Activated T-helper 1 cell treated with anti-CD3 and anti-CD28 coated beads, Interleukin-12 subunit alpha, Interleukin-12 subunit beta, Interleukin-2, Interleukin-4 antibody, amounts not matched to agents 30 ng/mL and 10 ng/mL and 1 ng/mL, durations not matched to agents 14 hours and 24 hours and 36 hours (primary cell): Measurements from ENCODE around the gene IFNL2. TPM values are rescaled to one million over a fixed set of nuclear protein-coding genes. Genes with fewer than 3 reads are reported as not detected.
"Not testable (repeated sequence)": the region's sequence is repeated elsewhere in the genome, so short reads cannot be mapped to it uniquely, and the experiment has no call there.

Experiments
- DNase-seq: peaks from one replicate; pipeline ENCODE4 v3.0.0; 2021; ENCODE audit warnings: low spot score
- H3K27ac Mint-ChIP-seq: one replicate; pipeline ENCODE4 v1.8.0; 2021; ENCODE audit warnings: mild to moderate bottlenecking, mixed read lengths
- H3K27me3 Mint-ChIP-seq: one replicate; pipeline ENCODE4 v1.8.0; 2022; ENCODE audit warnings: mild to moderate bottlenecking, moderate library complexity, mixed read lengths; ENCODE audit not compliant: insufficient read depth
- H3K36me3 Mint-ChIP-seq: one replicate; pipeline ENCODE4 v1.8.0; 2021; ENCODE audit warnings: low read depth, mixed read lengths
- H3K4me1 Mint-ChIP-seq: one replicate; pipeline ENCODE4 v1.8.0; 2021; ENCODE audit warnings: low read depth, mixed read lengths
- H3K4me3 Mint-ChIP-seq: one replicate; pipeline ENCODE4 v1.8.0; 2021; ENCODE audit warnings: mild to moderate bottlenecking, moderate library complexity, mixed read lengths
- H3K9me3 Mint-ChIP-seq: one replicate; pipeline ENCODE4 v1.8.0; 2021; ENCODE audit warnings: mixed read lengths
- intact Hi-C: fragments of 100-400 bp; cut with micrococcal nuclease; formaldehyde crosslinking; loops from one replicate; pipeline ENCODE4 v1.15.1; 2024
- total RNA-seq: library from RNA; stranded (reverse); gene quantifications from 2 replicates; pipeline ENCODE4 v1.2.3, GENCODE V29; 2022

Gene IFNL2
- total RNA-seq, 1 donor from 2014 or later = not detected

DNA sequence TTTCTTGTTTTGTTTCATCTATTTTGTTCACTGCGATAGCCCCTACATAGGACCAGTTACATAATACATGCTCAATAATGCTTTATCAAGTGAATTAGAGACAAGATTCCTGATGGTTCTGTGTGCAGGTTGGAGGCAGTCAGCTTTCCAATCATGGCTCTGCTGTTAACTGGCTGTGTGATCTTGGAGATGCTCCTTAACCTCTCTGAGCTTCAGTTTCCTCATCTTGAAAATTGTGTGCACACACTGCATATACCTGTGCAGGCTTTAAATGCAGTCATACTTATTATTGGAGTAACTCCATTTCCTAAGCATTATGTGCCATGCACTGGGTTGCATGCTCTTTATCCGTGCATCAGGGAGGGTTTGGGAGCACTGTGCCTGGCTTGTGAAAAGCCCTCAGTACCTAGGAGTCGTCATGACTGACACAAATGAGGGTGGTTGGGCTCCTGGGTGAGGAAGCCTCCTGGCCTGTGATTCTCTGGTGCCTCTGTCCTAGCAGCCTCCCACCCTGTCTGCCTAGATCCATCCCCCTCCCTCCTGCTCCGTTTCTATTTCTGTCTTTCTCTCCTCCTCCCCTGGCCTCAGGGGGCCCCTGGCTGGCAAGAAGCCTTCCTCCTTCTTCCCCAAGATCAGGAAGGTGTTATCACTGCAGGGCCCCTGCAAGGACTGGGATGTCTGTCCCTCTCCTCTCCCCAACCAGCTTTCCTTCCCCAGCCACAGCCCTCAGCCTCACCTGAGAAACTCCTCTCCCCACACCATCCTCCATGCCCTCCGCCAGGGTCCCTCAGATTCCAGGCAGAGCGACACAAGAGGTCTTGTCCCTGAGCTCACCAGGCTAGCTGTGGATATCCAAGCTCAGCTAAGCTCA, 36.7 kb downstream of the IFNL2 start:
- Mint-ChIP-seq H3K27me3 (peaks cover 2% of the 10 kb centered on the region), H3K27ac (no peak overlapping the region), H3K4me3 (no peak overlapping the region), H3K4me1 (no peaks in the 10 kb centered on the region), H3K36me3 (peaks cover 12% of the 10 kb centered on the region), H3K9me3 (no peaks in the 10 kb centered on the region)
- intact Hi-C loops = no loop called here
- no peak for DNase-seq

DNA sequence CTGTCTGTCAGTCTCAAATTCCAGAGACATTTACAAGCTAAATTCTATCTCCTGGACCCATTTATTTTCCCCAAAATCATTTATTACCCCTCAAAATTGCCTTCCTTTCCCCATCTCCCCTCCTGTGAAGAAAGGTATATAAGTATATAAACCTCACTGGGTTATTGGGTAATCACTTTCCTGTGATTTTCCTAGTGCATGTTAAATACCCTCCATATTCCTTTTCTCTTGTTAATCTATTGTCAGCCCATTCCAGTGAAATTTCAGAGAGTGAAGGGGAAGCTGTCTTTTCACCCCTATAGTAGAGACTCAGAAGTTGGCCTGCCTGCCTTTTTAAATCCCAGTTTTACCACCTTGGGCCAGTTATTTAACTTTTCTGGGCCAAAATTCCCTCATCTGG, 37.9 kb downstream of the IFNL2 start:
- Mint-ChIP-seq H3K27me3 (no peaks in the 10 kb centered on the region), H3K4me3 (no peak overlapping the region), H3K4me1 (peaks cover 10% of the 10 kb centered on the region), H3K27ac (no peak overlapping the region), H3K9me3 (no peaks in the 10 kb centered on the region), H3K36me3 (peaks cover 20% of the 10 kb centered on the region)
- intact Hi-C loops = no loop called here
- DNase-seq = no peak

DNA sequence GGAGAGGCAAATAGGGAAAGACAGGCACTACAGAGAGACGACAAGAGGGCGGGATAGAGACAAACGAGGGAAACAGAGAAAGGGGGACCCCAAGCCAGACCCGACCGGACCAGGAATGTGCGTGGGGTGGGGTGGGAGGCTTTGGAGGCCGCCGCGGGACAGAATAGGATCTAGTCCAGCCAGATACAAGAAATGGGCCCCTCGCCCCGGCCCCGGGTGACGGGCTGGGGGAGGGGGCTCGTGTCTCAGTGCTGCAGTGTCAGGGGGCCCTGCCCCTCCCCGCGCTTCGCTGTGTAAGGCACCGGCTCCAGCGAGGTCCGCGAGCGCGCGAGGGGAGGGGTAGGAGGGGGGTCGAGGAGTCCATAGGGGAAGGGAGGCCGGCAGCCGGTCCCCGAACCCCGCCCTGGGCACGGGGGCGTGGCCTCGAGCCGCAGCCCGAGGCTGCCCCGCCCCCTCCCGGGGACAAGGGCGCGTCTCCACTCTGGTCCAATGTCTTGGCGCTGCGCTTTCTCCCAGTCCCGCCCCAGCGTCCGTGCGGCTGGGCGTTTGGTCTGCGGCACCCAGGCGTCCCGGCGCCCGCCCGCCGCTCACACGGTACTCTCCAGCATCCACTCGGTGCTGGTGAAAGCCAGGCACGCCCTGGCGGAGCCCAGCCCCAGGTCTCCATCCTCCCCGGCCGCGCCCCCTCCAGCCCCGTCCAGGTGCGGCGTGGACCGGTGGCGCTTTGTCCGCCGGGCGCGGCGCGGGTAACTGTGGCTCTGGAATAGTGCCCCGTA, 39.0 kb downstream of the IFNL2 start:
- H3K9me3 Mint-ChIP-seq = no peaks in the 10 kb centered on the region
- no peaks in the 10 kb centered on the region for H3K27me3 Mint-ChIP-seq
- H3K4me1 Mint-ChIP-seq = peaks cover 17% of the 10 kb centered on the region
- no peak overlapping the region for H3K4me3 Mint-ChIP-seq
- intact Hi-C loops = no loop called here
- H3K27ac Mint-ChIP-seq = no peak overlapping the region
- DNase-seq = no peak
- H3K36me3 Mint-ChIP-seq = peaks cover 26% of the 10 kb centered on the region

DNA sequence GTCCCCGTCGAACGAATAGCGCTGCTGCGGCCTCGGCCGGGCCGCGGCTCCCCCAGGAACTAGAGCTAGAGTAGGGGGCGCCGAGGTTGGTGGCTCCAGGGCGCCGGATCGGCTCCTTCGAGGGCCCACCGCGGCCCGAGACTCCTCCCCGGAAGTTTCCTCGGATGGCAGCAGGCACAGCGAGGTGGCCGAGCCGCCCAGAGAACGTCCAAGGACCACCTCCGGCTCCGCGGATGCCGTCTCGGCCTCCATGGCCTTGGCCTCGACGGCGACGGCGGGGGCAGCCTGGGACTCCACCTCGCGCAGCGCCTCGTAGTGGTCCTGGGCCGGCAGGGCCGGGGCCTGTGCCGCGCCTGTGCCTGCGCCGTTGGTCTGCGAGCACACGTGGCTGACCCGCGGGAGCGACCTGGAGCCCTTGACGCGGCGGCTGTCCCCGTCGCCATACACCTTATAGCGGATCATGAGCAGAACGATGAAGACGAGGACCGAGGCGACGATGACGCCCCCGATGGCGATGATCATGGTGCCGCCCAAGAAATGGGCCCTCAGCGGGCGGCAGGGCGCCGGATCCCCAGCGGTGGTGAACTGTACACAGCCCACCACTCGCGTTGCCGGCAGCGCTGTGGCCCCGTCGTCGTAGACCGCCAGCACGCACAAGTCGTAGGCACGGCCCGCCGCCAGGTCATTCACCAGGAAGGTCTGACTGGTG, 39.8 kb downstream of the IFNL2 start:
- DNase-seq = no peak
- Mint-ChIP-seq H3K4me1 (peaks cover 17% of the 10 kb centered on the region), H3K4me3 (no peak overlapping the region), H3K27ac (no peak overlapping the region), H3K27me3 (no peaks in the 10 kb centered on the region), H3K9me3 (no peaks in the 10 kb centered on the region), H3K36me3 (peaks cover 29% of the 10 kb centered on the region)
- intact Hi-C loops = no loop called here

GRCh38 chr19:39308531-39309304, 40.5 kb downstream of the IFNL2 start:
- no peaks in the 10 kb centered on the region for H3K9me3 Mint-ChIP-seq
- peaks cover 17% of the 10 kb centered on the region for H3K4me1 Mint-ChIP-seq
- no peak overlapping the region for H3K27ac Mint-ChIP-seq
- intact Hi-C loops = no loop called here
- no peaks in the 10 kb centered on the region for H3K27me3 Mint-ChIP-seq
- peaks cover 33% of the 10 kb centered on the region for H3K36me3 Mint-ChIP-seq
- DNase-seq = no peak
- H3K4me3 Mint-ChIP-seq = no peak overlapping the region

DNA sequence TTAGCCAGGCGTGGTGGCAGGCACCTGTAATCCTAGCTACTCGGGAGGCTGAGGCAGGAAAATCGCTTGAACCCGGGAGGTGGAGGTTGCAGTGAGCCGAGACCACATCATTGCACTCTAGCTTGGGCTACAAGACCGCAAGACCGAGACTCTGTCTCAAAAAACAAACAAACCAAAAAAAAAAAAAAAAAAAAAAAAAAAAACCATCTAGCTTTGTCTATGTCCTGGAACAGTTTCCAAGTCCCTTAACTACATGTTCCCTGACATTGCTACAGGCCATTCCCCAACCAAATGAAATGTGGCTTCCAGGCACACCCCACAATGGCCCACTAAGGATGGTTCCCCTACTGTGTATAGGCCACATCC, 41.1 kb downstream of the IFNL2 start:
- H3K27me3 Mint-ChIP-seq, H3K4me3 Mint-ChIP-seq: not testable (repeated sequence)

DNA sequence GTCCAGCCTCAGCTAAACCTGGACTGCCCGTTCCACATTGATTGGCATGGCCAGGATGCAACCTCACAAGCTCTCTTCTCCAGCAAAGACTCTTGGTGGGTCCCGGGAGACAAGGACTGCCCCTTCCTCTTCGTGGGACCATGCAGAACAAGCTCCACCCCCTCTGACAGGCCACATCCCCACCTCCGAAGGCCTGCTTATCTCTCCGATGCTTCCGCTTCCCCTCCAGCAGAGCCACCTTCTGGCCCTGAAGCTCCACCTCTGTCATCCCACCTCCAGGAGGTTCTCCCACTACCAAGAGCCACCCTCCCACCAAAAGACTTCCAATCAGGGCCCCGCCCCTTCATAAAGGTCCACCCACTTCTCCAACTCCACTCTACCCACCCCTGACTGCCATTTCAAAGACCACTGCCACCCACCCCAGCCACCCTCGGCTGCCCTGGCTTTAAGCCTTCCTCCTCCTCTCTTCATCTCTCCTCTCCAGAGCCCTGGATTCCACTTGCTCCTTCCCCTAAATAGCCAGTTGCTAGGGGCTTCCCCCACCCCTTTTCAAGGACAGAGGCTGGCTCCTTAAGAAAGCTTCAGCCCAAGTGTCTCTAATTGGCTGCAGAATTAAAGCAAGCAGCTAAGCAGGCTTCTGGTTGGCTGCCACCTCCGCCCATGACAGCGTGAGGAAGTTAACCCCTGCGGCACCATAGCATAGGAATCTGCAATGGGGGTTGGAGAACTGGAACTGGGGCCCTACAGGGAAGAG, 42.5 kb downstream of the IFNL2 start:
- Mint-ChIP-seq H3K36me3 (peaks cover 35% of the 10 kb centered on the region), H3K4me1 (peaks cover 17% of the 10 kb centered on the region), H3K27me3 (no peaks in the 10 kb centered on the region), H3K9me3 (no peaks in the 10 kb centered on the region), H3K4me3 (no peak overlapping the region), H3K27ac (no peak overlapping the region)
- intact Hi-C loops = no loop called here
- no peak for DNase-seq

More for the DNA sequence above, 41.1 kb downstream of the IFNL2 start:
- H3K27ac Mint-ChIP-seq, H3K9me3 Mint-ChIP-seq, DNase-seq, intact Hi-C loops: not testable (repeated sequence)
- peaks cover 35% of the 10 kb centered on the region for H3K36me3 Mint-ChIP-seq
- H3K4me1 Mint-ChIP-seq = peaks cover 17% of the 10 kb centered on the region

DNA sequence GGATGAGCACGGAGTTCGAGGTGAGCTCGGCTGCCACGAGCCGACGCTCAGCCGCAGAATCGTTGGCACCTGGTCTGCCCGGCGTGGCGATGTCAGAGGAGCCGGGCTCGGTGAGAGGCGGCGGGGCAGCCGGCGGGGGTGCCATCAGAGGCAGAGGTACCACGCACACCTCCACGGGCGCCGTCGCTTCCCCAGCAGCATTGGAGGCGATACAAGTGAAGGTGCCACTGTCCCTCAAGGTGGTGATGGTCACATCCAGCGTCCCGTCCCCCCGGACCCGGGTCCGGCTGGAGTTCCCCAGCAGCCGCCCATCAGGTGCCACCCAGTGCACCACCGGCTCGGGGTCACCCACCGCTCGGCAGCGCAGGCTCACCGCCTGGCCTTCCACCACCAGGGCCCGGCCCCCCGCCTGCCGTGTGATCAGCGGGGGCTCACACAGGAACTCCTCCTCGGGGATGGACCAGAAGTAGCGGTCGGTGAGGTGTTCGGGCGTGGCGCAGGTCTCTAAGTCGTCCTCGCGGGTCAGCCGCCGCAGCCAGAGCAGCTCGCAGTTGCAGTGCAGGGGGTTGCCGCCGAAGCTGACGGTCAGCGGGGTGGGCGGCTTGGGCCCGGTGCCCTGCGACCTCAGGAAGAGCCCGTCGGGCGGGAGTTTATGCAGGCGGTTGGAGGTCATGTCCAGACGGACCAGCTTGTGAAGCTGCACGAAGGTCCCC, 46.0 kb downstream of the IFNL2 start:
- Mint-ChIP-seq H3K4me3 (no peak overlapping the region), H3K4me1 (peaks cover 21% of the 10 kb centered on the region), H3K36me3 (peaks cover 31% of the 10 kb centered on the region), H3K9me3 (no peaks in the 10 kb centered on the region), H3K27ac (no peak overlapping the region), H3K27me3 (no peaks in the 10 kb centered on the region)
- intact Hi-C loops = no loop called here
- no peak for DNase-seq

- H3K9me3 Mint-ChIP-seq = no peaks in the 10 kb centered on the region
- H3K4me1 Mint-ChIP-seq = peaks cover 17% of the 10 kb centered on the region
- H3K27me3 Mint-ChIP-seq = no peaks in the 10 kb centered on the region
- H3K36me3 Mint-ChIP-seq = peaks cover 29% of the 10 kb centered on the region
- no peak overlapping the region for H3K4me3 Mint-ChIP-seq
- DNase-seq = no peak
- no peak overlapping the region for H3K27ac Mint-ChIP-seq
- intact Hi-C loops = no loop called here
Observed at GRCh38 chr19:39315933-39316332, 47.7 kb downstream of the IFNL2 start.

GRCh38 chr19:39316627-39317321, 48.6 kb downstream of the IFNL2 start:
- intact Hi-C loops = no loop called here
- Mint-ChIP-seq H3K9me3 (no peaks in the 10 kb centered on the region), H3K4me3 (no peak overlapping the region), H3K4me1 (peaks cover 17% of the 10 kb centered on the region), H3K27ac (no peak overlapping the region), H3K36me3 (peaks cover 21% of the 10 kb centered on the region), H3K27me3 (no peaks in the 10 kb centered on the region)
- no peak for DNase-seq

DNA sequence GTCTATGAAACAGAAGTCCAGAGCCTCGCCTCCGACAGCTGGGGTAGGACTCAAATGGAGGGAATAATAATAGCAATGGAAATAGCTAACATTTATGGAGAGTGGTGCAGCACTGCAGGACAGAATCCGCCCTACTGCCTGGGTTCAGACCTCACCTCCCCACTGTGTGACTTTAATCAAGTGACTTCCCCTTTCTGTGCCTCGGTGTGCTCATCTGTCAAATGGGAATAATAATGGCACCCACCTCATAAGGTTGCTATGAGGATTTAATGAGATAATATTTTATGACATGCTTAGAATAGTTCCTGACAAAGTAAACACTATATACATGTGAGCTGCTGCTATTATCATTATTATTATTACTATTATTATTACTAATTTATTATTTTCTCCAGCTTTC, 49.3 kb downstream of the IFNL2 start:
- Mint-ChIP-seq H3K4me3 (no peak overlapping the region), H3K27me3 (no peaks in the 10 kb centered on the region), H3K4me1 (peaks cover 17% of the 10 kb centered on the region), H3K9me3 (no peaks in the 10 kb centered on the region), H3K27ac (no peak overlapping the region), H3K36me3 (peaks cover 21% of the 10 kb centered on the region)
- intact Hi-C loops = no loop called here
- DNase-seq = no peak
